ENCODE measurements around the gene NPLOC4.
"Not testable (repeated sequence)": the region's sequence is repeated elsewhere in the genome, so short reads cannot be mapped to it uniquely, and the experiment has no call there.

The NPLOC4 gene

DNA sequence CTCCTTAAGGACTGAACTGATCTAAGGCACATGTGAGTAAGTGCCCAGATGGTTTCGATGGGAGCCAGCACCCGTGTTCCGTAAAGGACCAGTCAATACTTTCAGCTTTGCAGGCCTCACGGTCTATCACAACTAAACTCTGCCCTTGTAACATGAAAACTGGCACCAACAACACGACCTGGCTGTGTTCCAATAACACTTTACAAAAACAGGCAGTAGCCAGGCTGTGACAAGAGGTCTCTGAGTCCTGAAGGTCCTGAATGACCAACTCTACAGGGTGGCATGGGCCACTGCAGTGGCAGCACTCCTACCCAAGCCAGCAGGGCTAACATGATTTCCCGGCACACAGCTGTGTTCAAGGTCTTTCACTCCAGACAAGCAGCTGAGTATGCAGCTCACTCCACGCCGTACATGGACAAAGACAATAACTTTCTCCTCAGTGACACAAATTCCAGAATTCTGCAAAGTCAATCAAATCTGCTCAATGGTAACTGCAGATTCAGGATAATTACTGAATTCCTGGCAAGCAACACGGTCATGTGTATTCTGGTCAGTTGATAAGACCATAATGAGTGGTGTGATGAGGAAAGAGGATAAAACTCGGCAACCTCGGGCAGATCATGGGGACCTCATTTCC is 15.3 kb downstream of the NPLOC4 start:
- no peak for DNase-seq

DNA sequence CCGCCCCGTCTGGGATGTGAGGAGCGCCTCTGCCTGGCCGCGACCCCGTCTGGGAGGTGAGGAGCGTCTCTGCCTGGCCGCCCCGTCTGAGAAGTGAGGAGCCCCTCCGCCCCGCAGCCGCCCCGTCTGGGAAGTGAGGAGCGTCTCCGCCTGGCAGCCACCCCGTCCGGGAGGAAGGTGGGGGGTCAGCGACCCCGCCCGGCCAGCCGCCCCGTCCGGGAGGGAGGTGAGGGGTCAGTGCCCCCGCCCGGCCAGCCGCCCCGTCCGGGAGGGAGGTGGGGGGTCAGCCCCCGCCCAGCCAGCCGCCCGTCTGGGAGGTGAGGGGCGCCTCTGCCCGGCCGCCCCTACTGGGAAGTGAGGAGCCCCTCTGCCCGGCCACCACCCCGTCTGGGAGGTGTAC is 18.6 kb downstream of the NPLOC4 start:
- DNase-seq, result not testable (repeated sequence)

DNA sequence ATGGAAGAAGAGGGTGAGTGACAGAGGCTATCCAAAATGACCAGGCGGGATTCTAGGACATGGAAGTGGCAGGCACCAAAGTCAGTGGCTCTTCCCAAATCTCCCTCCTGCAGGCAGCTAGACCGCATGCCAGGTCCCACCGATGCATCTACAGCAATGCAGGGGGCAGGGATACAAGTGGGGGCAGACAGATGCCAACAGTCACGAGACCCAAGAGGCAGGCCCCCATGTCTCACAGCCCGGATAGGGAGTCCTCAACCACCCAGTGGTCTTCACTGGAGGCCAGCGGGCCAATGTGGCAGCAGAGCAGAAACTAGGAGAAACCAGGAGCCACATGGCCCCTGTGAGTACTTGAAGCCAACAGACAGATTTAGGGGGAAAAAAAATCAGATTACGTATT is 20.0 kb downstream of the NPLOC4 start:
- DNase-seq, result no peak

DNA sequence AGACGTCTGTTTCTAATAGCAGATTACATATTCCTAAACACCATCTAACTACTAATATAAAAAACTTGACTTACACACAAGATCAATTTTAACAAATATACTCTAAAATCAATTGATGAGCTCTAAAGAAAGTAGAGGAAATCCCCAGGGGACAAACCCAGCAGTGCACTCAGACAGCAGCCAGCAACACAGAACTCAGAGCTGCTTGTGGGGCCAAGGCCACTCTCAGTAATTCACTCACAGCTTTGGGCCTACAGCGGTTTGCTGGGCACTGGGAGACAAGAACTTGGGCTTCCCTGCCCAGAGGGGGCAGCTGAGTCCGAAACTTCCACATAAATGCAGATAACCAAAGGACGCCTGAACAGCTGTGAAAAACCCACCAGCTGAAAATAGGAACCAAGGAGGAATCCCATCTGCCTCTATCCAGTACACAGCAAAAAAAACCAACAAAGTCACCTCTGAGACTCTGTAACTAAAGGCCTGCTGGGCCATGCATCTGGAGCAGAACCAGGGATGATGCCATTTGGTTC is 21.4 kb downstream of the NPLOC4 start:
- DNase-seq, result no peak

DNA sequence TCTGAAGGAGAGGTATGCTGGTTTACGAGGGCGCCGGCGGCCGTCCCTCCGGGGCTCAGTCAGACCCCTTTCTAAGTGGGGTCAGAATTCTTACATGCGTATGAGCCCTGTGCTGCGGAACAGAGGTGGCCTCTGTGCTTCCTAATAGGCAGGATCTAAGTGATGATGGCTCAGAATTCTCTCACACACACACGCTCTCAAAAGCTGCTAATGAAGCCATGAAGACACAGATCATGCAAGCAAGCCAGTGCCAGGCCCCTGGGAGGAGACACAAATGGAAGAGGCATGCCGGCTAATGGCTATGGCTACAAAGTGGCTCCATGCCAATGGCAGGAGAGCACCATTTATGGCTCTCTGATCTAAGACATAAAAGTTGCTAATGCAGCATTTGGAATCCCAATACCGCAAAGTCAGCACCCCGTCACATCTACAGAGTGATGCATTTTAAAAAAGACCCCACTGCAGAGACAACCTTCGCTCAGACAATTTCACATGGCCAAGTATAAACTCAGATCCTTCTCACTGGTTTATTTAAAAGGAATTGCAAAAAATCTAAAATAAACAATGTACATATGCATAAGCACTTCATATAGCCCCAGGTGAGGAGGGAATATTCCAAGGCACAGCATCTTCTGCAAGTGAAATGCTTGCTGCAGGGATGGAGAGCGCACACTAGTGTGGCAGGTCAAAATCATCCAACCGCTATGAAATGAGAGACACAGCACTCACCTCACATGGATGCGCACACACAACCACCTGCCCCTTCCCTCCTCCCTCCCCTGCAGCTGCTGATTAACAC is 24.5 kb downstream of the NPLOC4 start:
- no peak for DNase-seq

DNA sequence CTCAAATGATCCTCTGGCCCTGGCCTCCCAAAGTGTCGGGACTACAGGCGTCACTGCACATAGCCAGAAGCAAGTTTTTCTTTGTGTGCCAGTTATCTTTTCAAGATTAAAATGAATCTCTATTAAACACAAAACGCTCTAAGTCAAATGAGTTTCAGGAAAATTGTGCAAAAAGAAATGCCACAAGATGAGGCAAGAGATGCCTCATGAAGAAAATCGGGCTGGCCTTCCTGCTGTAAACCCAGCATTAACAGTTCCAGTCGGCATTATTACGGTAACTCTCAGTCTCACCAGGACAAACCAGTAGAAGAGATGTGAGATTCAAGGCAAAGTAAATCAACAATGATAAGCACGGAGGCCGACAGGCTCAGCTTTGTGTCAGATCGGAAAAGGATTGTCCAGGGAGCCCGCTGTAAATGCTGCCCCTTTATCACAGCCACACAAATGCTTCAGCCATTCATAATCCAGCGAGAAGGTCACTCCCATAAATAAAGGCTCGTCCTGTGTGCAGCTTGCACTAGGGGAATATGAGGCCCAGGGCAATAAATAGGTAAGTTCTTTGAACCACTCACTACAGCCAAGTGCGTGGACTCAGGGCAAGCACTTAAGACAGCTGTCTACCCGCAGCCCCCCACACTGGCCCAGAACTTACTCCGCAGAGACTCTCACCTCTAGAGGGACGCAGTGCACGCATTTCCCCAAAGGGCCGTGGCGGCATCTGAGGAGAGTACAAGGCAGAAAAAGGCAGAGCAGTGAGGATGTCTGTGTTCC is 27.2 kb downstream of the NPLOC4 start:
- DNase-seq, result no peak

DNA sequence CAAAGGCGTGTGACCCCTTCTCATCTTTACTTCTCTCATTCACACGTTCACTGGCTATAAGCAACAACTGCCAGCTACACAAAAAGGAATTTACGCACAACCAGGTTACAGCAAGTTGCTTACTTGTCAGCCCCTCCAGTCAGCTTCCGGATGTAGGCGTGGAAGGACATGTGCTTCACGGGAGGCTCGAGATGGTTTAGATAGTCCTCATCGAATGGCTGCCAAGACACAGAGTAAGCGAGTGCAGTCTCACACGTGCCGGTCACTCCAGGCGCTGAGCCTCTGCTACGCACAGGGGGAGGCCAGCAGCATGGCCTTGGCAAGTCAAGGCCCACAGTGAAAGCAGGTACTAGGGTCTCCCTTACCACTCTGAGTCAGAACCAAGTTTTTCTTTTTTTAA is 28.3 kb downstream of the NPLOC4 start:
- DNase-seq, result no peak

DNA sequence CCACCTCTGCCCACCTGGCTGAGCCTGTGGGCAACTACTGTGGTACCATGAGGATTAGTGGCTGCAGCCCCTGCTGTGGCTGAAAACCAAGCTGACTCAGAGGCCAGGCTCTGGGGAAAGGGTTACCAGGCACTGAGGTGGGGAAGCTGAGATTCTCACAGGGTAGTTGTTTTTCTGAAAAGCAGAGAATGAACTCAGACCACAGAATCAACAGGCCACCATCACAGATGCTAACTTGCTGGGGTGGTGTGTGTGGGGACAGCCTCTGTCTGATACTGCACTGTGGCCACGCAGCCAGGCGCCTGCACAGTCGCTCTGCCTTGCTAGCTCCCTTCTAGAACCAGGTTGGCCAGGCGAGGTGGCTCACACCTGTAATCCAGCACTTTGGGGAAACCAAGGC is 28.8 kb downstream of the NPLOC4 start:
- DNase-seq, result no peak

DNA sequence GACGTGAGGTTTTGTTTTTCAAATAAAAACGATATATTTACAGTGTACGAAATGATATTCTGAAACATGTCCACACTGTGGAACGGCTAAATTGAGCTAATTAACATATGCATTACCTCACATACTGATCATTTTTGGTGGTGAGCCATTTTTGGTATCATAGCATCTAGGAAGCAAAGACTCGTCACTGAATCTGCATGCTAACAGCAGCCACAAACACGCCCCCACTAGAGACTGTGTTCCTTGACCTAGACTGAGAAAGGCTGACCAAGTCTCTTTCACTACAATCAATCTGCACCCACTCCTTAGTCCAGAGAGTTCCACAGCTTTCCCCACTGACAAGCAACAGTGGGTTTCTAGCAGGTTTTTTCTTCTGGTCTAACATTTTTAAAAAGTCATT is 29.5 kb downstream of the NPLOC4 start:
- no peak for DNase-seq

DNA sequence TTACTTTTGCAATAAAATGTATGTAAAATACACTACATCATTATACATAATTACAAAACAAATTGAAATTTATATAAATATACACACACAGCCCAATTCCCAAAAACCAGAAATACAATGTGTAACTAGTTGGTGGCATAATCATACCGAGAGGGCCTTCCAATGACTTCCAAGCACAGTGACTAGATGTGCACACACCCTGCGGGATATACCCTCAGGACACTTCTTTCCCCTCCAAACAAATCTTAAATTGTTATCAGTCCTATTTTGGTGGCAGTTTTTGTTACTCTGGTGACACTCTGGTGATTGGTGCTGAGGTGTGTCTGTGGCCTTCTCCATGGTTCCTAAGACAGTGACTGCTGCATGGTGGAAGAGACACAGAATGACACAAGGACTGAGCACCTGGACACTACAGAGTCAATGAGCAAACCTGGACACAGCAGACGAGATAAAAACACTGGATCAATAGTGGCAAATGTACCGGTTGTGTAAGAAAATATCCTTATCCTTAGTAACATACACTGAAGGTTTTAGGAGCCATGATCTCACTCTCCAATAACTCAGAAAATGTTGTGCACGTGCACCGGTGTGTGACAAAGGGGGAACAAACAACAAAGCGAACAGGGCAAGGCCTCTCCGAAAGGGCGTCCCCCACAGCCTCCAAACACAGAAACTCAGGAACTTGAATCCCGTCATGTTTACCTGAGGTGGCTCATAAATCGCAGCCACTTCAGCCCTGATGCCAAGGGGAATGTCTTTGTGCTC is 32.9 kb downstream of the NPLOC4 start:
- no peak for DNase-seq

DNA sequence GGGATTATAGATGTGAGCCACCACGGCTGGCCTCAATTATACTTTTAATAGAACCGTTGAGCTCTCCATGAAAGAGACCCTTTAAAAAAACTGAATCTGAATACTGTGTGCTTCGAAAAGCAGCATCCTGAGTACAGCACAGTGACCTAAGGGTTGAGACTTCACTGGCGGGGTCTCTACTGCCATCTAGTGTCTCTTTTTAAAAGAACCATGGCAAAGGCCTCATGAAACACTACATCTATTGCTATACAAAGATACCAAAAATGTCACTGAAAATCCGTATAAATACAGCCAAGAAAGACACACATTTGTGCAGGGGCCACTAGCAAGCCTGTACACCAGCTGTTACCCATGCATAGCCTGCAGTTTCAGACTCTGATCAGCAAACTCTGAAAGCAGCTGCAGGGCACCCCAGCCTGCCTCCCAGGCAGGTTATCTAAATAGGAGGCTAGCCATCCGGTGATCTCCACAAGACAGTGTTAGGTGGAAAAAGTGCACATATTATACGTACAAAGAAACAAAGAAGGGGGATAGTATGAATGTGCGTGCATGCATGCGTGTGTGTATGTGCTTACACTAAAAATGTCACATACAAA is 35.3 kb downstream of the NPLOC4 start:
- peak; percentile 27 for DNase-seq

DNA sequence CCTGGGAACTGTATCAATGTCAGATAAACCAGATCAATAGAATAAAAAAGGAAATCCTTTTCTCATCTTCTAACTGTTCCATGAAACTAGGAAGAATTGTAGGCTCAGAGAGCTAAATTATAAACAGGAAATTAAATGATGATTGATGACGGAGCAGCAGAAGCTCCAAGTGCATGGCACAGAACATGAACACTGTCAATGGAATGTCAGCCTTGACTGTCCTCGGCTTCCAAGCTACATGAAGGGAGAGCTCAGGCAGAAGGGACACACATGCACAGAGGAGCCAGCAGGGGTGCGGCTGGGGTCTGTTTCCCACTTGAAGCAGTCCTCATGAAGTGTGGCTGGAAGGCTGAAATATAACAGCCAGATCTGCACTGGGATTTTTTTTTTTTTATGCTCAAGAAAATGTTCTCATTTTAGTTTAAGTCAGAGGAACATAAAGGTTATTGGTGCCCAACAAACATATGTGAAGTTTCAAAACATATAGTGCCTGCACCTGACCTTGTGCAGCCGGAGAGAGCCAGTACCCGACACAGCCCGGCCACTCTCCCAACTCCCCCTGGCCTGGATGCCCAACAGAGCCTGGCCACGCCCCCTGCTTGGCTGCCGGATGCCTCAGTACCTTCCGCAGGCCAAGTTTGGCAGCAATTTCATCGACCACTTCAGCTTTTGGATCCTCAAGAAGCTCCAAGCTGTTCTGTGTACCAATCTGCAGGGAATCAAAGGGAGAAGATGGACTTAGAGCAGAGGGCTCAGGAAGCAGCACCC is 37.0 kb downstream of the NPLOC4 start:
- DNase-seq, result no peak

DNA sequence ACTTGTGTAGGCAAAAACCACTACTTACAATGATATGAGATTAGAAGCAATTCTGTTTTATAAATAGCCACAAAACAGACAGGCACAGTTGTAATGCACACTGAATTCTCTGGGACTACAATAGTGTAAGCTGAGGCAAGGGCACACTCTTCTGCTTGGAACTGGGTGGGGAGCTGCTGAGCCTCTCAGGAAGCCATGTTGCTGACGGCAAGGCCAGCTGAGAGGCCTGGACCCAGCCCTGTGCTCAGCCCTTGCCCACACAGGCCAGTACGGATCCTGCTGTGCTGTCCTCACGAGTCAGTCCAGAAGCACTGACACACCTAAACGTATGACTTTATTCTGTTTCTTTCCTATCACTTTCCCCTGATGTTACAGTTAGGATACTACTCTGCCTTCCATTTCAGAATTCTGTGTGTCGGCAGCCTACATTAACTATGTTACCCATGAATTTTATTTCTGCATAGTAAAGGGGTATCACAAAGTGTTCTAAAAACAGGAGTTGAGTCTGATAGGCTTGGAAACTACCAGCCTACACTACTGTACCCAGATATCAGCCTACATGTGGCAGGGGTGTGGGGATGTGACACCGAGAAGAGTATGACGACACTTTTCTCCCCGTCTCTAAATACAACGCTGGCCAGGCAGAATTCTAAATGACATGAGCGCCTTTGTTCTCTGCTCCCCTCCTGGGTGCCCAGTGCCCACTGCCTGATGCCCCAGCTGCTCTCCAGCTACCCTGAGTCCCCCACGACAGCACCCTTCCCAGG is 43.6 kb downstream of the NPLOC4 start:
- no peak for DNase-seq

DNA sequence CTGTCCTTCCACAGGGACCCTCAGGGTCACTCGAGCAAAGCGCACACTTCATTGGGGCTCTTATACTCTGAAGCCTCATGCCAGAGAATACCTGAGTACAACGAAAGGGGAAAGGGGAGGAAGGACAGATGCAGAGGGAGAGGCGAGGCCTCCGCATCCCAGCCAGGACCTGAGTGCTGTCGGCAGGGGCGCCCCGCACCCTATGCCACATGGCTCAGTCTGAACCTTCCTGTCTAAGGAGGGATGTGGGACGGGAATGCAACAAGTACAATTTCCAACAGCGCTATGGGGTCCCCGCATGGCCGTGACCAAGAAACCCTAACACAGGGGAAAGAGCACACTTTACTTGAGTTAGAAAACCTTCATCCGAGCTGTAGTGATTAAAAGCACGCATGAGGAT is 44.9 kb downstream of the NPLOC4 start:
- no peak for DNase-seq

DNA sequence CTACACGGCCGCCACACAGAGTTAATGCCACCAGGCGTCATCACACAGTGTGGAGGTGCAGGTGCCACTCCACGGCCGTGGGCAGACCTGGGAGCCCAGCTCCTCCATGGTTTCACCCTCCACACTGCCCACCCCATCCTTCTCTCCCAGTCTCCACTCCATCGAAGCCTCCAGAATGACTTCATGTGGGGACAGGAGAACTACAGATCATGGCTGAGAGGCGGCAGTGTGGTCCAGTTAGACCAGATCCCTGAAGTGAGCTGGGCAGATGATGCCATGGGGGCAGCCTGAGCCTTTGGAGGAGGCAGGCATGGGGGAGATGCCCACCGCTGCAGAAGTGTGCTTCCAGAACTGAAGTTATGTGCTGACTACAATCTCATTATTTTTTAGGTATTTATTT is 46.8 kb downstream of the NPLOC4 start:
- no peak for DNase-seq

DNA sequence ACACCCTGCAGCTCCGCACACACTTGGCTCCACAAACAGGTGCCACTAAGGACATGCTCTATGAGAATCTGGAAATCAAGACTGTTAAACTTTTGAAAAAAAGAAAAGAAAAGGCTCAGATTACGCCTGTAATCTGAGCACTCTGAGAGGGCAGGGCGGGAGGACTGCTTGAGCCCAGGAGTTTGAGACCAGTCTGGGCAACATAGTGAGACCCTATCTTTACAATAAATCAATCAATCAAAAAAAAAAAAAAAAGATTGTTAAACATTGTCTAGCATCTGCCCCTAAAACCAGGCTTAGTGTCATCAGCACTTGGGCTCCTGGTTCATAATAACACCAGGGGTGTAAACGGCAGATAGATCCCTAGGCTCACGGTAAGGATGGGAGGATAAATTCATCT is 47.3 kb downstream of the NPLOC4 start:
- DNase-seq, result no peak

DNA sequence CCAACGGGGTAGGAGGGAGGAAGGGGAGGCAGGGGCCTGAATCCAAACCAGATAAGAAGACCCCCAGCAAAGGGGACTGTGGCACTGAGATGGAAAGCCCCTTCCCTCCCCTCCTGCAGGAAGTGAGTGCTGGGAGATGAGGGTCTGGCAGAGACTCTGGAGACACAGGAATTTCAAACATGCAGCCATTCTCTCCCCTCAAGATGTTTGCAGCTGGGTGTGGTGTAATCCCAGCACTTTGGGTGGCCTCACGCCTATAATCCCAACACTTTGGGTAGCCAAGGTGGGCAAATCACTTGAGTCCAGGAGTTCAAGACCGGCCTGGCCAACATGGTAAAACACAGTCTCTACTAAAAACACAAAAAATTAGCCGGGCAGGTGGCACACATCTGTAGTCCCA is 50.8 kb downstream of the NPLOC4 start:
- DNase-seq, result no peak

DNA sequence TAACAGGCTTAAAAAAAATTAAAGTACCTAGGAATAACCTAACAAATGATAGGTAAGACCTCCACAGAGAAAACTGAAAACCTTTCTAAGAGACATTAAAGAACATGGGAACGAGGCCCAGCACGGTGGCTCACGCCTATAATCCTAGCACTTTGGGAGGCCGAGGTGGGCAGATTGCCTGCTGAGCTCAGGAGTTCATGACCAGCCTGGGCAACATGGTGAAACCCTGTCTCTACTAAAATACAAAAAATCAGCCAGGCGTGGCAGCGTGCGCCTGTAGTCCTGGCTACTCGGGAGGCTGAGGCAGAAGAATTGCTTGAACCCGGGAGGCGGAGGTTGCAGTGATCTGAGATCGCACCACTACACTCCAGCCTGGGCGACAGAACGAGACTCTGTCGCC is 52.1 kb downstream of the NPLOC4 start:
- not testable (repeated sequence) for DNase-seq

DNA sequence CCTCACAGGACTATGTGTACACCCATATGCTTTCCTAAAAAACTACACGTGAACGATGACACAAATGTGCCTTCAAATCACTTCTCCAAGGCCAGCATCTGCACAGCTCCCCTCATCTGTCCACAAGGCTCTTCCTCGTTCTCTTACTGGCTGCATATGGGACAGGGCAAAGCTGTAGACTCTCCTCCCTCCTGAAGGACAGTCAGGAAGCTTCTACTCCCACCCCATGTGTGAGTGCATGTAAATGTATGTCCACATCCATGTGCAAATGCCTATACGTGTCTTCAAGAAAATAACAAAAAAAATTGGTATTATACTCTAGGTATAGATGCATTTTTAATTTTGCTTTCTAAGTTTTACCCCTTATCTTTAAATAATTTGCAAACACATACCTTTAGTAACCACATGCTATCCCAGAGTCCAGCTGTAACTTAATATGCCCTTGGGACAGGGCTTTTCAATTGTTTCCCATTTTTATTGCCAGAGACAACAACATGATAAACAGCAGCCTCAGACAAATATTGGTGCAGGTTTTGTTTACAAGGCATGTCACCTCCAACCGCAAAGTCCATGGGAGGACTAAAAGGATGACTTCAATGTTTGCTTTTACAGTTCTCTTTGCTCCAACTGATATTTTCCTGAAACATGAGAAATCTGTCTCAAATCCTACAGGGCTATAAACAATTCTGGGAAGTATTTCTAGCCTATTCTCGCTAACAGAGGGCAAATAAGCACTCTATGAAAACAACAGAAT is 53.1 kb downstream of the NPLOC4 start:
- DNase-seq, result no peak

DNA sequence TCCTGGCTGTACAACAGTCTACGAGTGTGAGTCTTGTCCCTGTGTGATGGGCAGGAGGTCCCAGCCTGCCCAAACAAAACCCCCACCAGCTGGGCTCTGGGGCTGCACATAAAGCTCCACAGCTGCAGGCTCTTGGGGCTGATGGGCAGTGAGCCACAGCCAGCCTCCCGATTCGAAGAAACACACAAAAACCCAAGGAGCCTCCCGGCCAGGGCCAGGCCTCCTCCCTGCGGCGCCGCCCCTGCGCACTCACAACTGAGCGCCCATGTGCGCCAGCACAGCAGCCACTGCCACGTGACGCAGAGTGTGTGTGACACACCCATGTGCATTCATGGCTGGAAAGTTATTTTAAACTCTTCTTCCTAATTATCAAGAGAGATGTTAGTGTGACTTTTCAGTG is 54.2 kb downstream of the NPLOC4 start:
- no peak for DNase-seq
